ENCODE measurements around the gene GSTA4. TPM values are rescaled to one million over a fixed set of nuclear protein-coding genes. Genes with fewer than 3 reads are reported as not detected.

GSTA4 gene
- total and polyA plus RNA-seq, 4 donors, result 7.9 to 22.7 (median 16.8) TPM

DNA sequence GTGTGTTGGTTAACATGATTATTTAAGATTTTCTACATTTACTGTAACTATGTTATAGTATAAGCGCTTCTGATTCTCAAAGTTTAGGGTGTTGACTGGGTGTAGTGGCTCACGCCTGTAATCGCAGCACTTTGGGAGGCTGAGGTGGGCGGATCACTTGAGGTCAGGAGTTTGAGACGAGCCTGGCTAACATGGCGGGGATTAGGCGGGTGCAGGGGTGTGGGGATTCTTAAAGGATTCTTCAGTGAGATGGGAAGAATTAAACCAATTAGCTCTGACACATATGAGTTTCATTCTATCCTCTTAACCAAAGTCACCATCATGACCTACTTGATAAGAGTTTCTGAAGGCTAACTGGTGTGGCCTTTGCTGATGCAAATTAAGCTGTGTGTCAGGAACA lies 39.2 kb downstream of the GSTA4 start:
- Histone ChIP-seq H3K9ac (ENCODE audit: low read depth in 1 of 2, low read length in 2 of 2) (no peak overlapping the region), H3K4me3 (ENCODE audit: low read depth in 1 of 3, low read length in 3 of 3) (no peak overlapping the region), H3K36me3 (ENCODE audit: control insufficient read depth in 4 of 4, insufficient read depth in 3 of 4, low read depth in 1 of 4, low read length in 3 of 4) (no peaks in the 10 kb centered on the region), H3K9me3 (ENCODE audit: control insufficient read depth in 4 of 4, low read length in 3 of 4) (no peaks in the 10 kb centered on the region), H3K27ac (ENCODE audit: low read depth in 1 of 2, low read length in 2 of 2) (no peak overlapping the region), H3K4me1 (ENCODE audit: control insufficient read depth in 4 of 4, insufficient read depth in 4 of 4, low read length in 3 of 4) (no peaks in the 10 kb centered on the region), H3K27me3 (ENCODE audit: control insufficient read depth in 4 of 4, insufficient read depth in 4 of 4, low read length in 3 of 4) (no peaks in the 10 kb centered on the region)
- DNase-seq (ENCODE audit: low spot score), result no peak
- TF ChIP-seq TAF1 (conservative IDR thresholded peaks at IDR 0.05) (no peak), GABPA (IDR thresholded peaks at IDR 0.05 in 1 of 2, conservative IDR thresholded peaks at IDR 0.05 in 1 of 2) (no peak), EGR1 (IDR thresholded peaks at IDR 0.05; ENCODE audit: low read depth in 2 of 2) (no peak), FOXA1 (IDR thresholded peaks at IDR 0.05) (no peak), HNF4G (IDR thresholded peaks at IDR 0.05) (no peak), FOXA2 (IDR thresholded peaks at IDR 0.05) (no peak), HNF4A (conservative IDR thresholded peaks at IDR 0.05) (no peak), JUND (IDR thresholded peaks at IDR 0.05) (no peak), NR2F2 (IDR thresholded peaks at IDR 0.05) (no peak), RXRA (IDR thresholded peaks at IDR 0.05) (no peak)
- TF ChIP-seq, protein P1, sequence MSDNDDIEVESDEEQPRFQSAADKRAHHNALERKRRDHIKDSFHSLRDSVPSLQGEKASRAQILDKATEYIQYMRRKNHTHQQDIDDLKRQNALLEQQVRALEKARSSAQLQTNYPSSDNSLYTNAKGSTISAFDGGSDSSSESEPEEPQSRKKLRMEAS (IDR thresholded peaks at IDR 0.05), result no peak
- TF ChIP-seq, protein P2, sequence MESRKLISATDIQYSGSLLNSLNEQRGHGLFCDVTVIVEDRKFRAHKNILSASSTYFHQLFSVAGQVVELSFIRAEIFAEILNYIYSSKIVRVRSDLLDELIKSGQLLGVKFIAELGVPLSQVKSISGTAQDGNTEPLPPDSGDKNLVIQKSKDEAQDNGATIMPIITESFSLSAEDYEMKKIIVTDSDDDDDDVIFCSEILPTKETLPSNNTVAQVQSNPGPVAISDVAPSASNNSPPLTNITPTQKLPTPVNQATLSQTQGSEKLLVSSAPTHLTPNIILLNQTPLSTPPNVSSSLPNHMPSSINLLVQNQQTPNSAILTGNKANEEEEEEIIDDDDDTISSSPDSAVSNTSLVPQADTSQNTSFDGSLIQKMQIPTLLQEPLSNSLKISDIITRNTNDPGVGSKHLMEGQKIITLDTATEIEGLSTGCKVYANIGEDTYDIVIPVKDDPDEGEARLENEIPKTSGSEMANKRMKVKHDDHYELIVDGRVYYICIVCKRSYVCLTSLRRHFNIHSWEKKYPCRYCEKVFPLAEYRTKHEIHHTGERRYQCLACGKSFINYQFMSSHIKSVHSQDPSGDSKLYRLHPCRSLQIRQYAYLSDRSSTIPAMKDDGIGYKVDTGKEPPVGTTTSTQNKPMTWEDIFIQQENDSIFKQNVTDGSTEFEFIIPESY (IDR thresholded peaks at IDR 0.05), result no peak
- TF ChIP-seq, protein P3, sequence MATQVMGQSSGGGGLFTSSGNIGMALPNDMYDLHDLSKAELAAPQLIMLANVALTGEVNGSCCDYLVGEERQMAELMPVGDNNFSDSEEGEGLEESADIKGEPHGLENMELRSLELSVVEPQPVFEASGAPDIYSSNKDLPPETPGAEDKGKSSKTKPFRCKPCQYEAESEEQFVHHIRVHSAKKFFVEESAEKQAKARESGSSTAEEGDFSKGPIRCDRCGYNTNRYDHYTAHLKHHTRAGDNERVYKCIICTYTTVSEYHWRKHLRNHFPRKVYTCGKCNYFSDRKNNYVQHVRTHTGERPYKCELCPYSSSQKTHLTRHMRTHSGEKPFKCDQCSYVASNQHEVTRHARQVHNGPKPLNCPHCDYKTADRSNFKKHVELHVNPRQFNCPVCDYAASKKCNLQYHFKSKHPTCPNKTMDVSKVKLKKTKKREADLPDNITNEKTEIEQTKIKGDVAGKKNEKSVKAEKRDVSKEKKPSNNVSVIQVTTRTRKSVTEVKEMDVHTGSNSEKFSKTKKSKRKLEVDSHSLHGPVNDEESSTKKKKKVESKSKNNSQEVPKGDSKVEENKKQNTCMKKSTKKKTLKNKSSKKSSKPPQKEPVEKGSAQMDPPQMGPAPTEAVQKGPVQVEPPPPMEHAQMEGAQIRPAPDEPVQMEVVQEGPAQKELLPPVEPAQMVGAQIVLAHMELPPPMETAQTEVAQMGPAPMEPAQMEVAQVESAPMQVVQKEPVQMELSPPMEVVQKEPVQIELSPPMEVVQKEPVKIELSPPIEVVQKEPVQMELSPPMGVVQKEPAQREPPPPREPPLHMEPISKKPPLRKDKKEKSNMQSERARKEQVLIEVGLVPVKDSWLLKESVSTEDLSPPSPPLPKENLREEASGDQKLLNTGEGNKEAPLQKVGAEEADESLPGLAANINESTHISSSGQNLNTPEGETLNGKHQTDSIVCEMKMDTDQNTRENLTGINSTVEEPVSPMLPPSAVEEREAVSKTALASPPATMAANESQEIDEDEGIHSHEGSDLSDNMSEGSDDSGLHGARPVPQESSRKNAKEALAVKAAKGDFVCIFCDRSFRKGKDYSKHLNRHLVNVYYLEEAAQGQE (IDR thresholded peaks at IDR 0.05), result no peak
- TF ChIP-seq, protein P4, sequence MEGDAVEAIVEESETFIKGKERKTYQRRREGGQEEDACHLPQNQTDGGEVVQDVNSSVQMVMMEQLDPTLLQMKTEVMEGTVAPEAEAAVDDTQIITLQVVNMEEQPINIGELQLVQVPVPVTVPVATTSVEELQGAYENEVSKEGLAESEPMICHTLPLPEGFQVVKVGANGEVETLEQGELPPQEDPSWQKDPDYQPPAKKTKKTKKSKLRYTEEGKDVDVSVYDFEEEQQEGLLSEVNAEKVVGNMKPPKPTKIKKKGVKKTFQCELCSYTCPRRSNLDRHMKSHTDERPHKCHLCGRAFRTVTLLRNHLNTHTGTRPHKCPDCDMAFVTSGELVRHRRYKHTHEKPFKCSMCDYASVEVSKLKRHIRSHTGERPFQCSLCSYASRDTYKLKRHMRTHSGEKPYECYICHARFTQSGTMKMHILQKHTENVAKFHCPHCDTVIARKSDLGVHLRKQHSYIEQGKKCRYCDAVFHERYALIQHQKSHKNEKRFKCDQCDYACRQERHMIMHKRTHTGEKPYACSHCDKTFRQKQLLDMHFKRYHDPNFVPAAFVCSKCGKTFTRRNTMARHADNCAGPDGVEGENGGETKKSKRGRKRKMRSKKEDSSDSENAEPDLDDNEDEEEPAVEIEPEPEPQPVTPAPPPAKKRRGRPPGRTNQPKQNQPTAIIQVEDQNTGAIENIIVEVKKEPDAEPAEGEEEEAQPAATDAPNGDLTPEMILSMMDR (IDR thresholded peaks at IDR 0.05; ENCODE audit: low read depth, low read length, missing input control), result no peak
- TF ChIP-seq, protein P5, sequence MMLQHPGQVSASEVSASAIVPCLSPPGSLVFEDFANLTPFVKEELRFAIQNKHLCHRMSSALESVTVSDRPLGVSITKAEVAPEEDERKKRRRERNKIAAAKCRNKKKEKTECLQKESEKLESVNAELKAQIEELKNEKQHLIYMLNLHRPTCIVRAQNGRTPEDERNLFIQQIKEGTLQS (IDR thresholded peaks at IDR 0.05), result no peak
- WGBS, result 97% methylated on average over 7 of the region's 7 CpGs
